ENCODE measurements around the gene ATP11B. TPM values are rescaled to one million over a fixed set of nuclear protein-coding genes. Genes with fewer than 3 reads are reported as not detected.

ATP11B gene
- polyA plus RNA-seq, 3 donors = 11.1 to 25.1 (median 13.5) TPM

DNA sequence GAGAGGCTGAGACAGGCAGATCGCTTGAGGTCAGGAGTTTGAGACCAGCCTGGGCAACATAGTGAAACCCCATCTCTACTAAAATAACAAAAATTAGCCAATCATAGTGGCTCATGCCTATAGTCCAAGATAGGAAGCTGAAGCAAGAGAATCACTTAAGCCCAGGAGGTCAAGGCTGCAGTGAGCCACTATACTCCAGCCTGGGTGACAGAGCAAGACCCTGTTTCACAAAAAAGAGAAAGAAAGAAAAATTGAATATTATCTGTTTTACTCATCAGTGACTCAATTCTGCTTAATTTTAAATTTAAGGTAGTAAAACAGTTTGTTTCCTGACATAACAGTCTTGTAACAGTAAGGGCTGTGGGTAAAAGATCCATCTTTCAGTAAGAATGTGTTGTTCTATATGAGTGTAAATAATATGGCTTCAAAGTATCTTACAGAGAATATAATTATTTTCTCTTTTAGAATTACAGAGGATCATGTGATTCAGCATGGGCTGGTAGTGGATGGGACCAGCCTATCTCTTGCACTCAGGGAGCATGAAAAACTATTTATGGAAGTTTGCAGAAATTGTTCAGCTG is 85.8 kb downstream of the ATP11B start:
- Histone ChIP-seq H3K27ac (ENCODE audit: low read depth in 1 of 2, low read length in 2 of 2) (no peak overlapping the region), H3K4me1 (ENCODE audit: control insufficient read depth in 1 of 2, insufficient read depth in 2 of 2, low read length in 2 of 2) (no peaks in the 10 kb centered on the region), H3K4me3 (replicated peaks in 1 of 3; ENCODE audit: low read depth in 2 of 3, low read length in 3 of 3) (no peak overlapping the region), H3K27me3 (ENCODE audit: control insufficient read depth in 2 of 2, insufficient read depth in 2 of 2, low read length in 2 of 2) (no peaks in the 10 kb centered on the region), H3K79me2 (ENCODE audit: insufficient read depth, low read length) (no peaks in the 10 kb centered on the region), H3K9me3 (replicated peaks in 1 of 2; ENCODE audit: control insufficient read depth in 1 of 2, insufficient read depth in 1 of 2, low read length in 2 of 2) (no peaks in the 10 kb centered on the region), H2AFZ (ENCODE audit: insufficient read depth, low read depth, low read length, poor library complexity, severe bottlenecking) (no peak overlapping the region), H3K4me2 (replicated peaks; ENCODE audit: extremely low read depth, low read length, poor library complexity, severe bottlenecking) (no peak overlapping the region), H4K20me1 (ENCODE audit: insufficient read depth, low read length) (no peaks in the 10 kb centered on the region), H3K36me3 (replicated peaks in 1 of 2; ENCODE audit: control insufficient read depth in 1 of 2, insufficient read depth in 2 of 2, low read length in 2 of 2) (peaks cover 52 to 93% of the 10 kb centered on the region in 2 donors), H3K9ac (ENCODE audit: insufficient read depth, low read length, poor library complexity, severe bottlenecking) (no peak overlapping the region)
- intact Hi-C loops (cut with micrococcal nuclease) = no loop called here
- H3K4me3 Mint-ChIP-seq = no peak overlapping the region
- no peaks in the 10 kb centered on the region for H3K27me3 Mint-ChIP-seq (ENCODE audit: low read depth in 3 of 3)
- H3K27ac Mint-ChIP-seq = no peak overlapping the region
- no peaks in the 10 kb centered on the region for H3K9me3 Mint-ChIP-seq
- peaks cover 43 to 63% of the 10 kb centered on the region in 2 donors for H3K36me3 Mint-ChIP-seq
- WGBS (ENCODE audit: insufficient coverage) = no CpG with 5 or more reads among the region's 1 CpG
- no peaks in the 10 kb centered on the region for H3K4me1 Mint-ChIP-seq
- TF ChIP-seq, protein P1, sequence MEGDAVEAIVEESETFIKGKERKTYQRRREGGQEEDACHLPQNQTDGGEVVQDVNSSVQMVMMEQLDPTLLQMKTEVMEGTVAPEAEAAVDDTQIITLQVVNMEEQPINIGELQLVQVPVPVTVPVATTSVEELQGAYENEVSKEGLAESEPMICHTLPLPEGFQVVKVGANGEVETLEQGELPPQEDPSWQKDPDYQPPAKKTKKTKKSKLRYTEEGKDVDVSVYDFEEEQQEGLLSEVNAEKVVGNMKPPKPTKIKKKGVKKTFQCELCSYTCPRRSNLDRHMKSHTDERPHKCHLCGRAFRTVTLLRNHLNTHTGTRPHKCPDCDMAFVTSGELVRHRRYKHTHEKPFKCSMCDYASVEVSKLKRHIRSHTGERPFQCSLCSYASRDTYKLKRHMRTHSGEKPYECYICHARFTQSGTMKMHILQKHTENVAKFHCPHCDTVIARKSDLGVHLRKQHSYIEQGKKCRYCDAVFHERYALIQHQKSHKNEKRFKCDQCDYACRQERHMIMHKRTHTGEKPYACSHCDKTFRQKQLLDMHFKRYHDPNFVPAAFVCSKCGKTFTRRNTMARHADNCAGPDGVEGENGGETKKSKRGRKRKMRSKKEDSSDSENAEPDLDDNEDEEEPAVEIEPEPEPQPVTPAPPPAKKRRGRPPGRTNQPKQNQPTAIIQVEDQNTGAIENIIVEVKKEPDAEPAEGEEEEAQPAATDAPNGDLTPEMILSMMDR (IDR thresholded peaks at IDR 0.05) = no peak
- no peak for DNase-seq

DNA sequence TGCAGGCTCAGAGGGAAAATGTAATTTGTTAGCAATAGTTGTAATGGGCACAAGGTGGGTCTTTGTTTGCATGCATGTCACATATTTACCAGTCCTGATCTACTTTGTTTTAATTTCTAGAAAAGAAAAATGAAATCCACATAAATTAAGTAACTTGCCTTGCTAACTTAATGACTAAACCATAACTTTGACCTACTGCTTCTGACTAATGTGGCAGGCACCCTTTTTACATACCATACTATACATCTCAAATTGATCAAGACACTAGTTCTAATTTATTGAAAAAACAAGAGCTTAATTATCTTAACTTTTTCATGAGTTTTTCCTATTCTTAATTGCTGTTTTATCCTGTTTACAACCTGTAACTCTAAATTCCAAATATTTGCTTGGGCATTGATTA is 93.2 kb downstream of the ATP11B start:
- Histone ChIP-seq H4K20me1 (ENCODE audit: insufficient read depth, low read length) (no peaks in the 10 kb centered on the region), H3K4me1 (ENCODE audit: control insufficient read depth in 1 of 2, insufficient read depth in 2 of 2, low read length in 2 of 2) (no peaks in the 10 kb centered on the region), H3K4me2 (replicated peaks; ENCODE audit: extremely low read depth, low read length, poor library complexity, severe bottlenecking) (no peak overlapping the region), H3K4me3 (replicated peaks in 1 of 3; ENCODE audit: low read depth in 2 of 3, low read length in 3 of 3) (no peak overlapping the region), H3K9ac (ENCODE audit: insufficient read depth, low read length, poor library complexity, severe bottlenecking) (no peak overlapping the region), H3K36me3 (replicated peaks in 1 of 2; ENCODE audit: control insufficient read depth in 1 of 2, insufficient read depth in 2 of 2, low read length in 2 of 2) (peaks cover 52 to 83% of the 10 kb centered on the region in 2 donors), H3K27ac (ENCODE audit: low read depth in 1 of 2, low read length in 2 of 2) (no peak overlapping the region), H3K27me3 (ENCODE audit: control insufficient read depth in 2 of 2, insufficient read depth in 2 of 2, low read length in 2 of 2) (no peaks in the 10 kb centered on the region), H3K9me3 (replicated peaks in 1 of 2; ENCODE audit: control insufficient read depth in 1 of 2, insufficient read depth in 1 of 2, low read length in 2 of 2) (no peaks in the 10 kb centered on the region), H2AFZ (ENCODE audit: insufficient read depth, low read depth, low read length, poor library complexity, severe bottlenecking) (no peak overlapping the region), H3K79me2 (ENCODE audit: insufficient read depth, low read length) (no peaks in the 10 kb centered on the region)
- intact Hi-C loops (cut with micrococcal nuclease) = no loop called here
- Mint-ChIP-seq H3K4me3 (no peak overlapping the region), H3K27ac (no peak overlapping the region), H3K4me1 (no peaks in the 10 kb centered on the region), H3K36me3 (peaks cover 58 to 59% of the 10 kb centered on the region in 2 donors), H3K27me3 (ENCODE audit: low read depth in 3 of 3) (no peaks in the 10 kb centered on the region), H3K9me3 (no peaks in the 10 kb centered on the region)
- no peak for DNase-seq
- TF ChIP-seq, protein P1 (IDR thresholded peaks at IDR 0.05) = no peak
